Kidney (tissue), 14 donors: ENCODE data around the gene ADARB2. TPM values are rescaled to one million over a fixed set of nuclear protein-coding genes. Genes with fewer than 3 reads are reported as not detected.

Experiments
- DNase-seq, 5 donors: peaks; one replicate each; pipeline ENCODE4 v3.0.0-alpha.2; 2013 to 2020
- FAIRE-seq: peaks from 2 replicates; lab custom pipeline; 2012; peaks lifted over from hg19 to GRCh38; lab: Jason Lieb, UNC
- H3K27ac ChIP-seq, 2 donors: one replicate each; pipeline ENCODE4 v1.7.0; 2013; ENCODE audit warnings: low read depth in 2 of 2, low read length in 2 of 2, inconsistent platforms in 1 of 2
- H3K27me3 ChIP-seq: one replicate; pipeline ENCODE4 v1.7.1; 2013; ENCODE audit warnings: low read length, inconsistent platforms; ENCODE audit not compliant: control insufficient read depth, insufficient read depth
- H3K36me3 ChIP-seq, 3 donors: one replicate each; pipeline versions ENCODE4 v1.7.0 to v1.7.1; 2013; ENCODE audit warnings: low read length in 3 of 3, control low read depth in 1 of 3, inconsistent platforms in 1 of 3; ENCODE audit not compliant: insufficient read depth in 3 of 3, control insufficient read depth in 2 of 3
- H3K4me1 ChIP-seq, 3 donors: one replicate each; pipeline versions ENCODE4 v1.7.0 to v1.7.1; 2013; ENCODE audit warnings: low read length in 3 of 3, inconsistent platforms in 1 of 3, low read depth in 1 of 3; ENCODE audit not compliant: control insufficient read depth in 2 of 3, insufficient read depth in 2 of 3
- H3K4me3 ChIP-seq, 3 donors: one replicate each; pipeline versions ENCODE4 v1.7.0 to v1.8.1; 2013; ENCODE audit warnings: low read length in 3 of 3, control low read depth in 1 of 3, inconsistent platforms in 1 of 3
- H3K9ac ChIP-seq, 3 donors: one replicate each; pipeline versions ENCODE4 v1.7.0 to v1.7.1; 2013; ENCODE audit warnings: low read length in 3 of 3, control low read depth in 1 of 3, inconsistent platforms in 1 of 3
- H3K9me3 ChIP-seq, 3 donors: one replicate each; pipeline versions ENCODE4 v1.7.0 to v1.7.1; 2013; ENCODE audit warnings: low read length in 3 of 3, control low read depth in 1 of 3, inconsistent platforms in 1 of 3; ENCODE audit not compliant: control insufficient read depth in 2 of 3, insufficient read depth in 1 of 3
- intact Hi-C: fragments of 100-400 bp; cut with DNase I; formaldehyde crosslinking; loops from one replicate; pipeline ENCODE4 v1.11.1; 2022
- polyA plus RNA-seq: library from polyadenylated mRNA; stranded (reverse); fragments of 350-450 nt; fragmentation: Illumina TruSeq; extraction: RNeasy Lipid Tissue Mini Kit (QIAGEN cat#74804); gene quantifications from one replicate; pipeline ENCODE4 v1.2.3, GENCODE V29; 2014; ENCODE audit warnings: low read depth, low replicate concordance; ENCODE audit not compliant: insufficient read depth
- total RNA-seq: library from RNA; stranded (reverse); fragmentation: NEBNext Ultra II Directional; extraction: Animal tissue kit (Norgen Biotek cat#: 25700); gene quantifications from one replicate; pipeline ENCODE4 v1.2.1, GENCODE V29; 2021
- TF ChIP-seq, protein P1 (sequence below): IDR thresholded peaks from 3 replicates; pipeline ENCODE4 v1.5.1; 2012; ENCODE audit warnings: mild to moderate bottlenecking, moderate library complexity, borderline replicate concordance; ENCODE audit not compliant: insufficient read depth; ENCODE audit errors: extremely low read depth
- donor health status: control.
- donor health status: control.
- donor health status: control.
- donor health status: control.
- donor health status: control.
- donor health status: DM: yes; HTN: yes; CAD: no.
- donor health status: Normal renal cell carcinoma (clear cell type).

ADARB2 gene
- total and polyA plus RNA-seq, 2 donors from 2014 or later, result 1.0 to 1.3 TPM

DNA sequence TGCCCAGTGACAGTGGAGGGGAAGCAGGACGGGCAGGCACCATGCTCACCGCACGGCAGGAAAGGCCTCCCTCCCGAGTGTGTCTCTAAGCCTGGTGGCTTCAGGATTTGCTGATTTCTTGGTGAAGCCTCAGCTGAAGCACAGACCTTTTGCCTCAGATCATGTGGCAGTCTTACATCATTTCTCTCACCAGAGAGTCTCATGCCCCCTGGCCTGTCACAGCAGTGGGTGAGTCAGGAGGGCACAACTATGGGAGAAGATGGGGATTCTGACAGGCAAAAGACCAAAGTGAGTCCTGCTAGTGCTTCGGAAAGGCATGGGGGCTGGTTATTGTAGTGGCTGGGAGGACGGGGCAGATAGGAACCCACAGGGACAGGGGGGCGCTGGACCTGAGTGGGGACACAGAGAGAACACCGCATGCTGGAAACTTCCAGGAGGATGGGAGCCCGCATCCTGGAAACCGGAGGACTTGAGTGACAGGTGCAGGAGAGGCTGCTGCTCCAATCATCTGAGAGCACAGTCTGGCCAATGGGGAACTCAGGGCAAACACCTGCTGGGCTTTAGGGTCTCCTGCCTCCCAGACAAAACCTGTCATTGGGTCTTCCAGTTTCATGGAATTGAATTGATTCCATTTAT is 166.8 kb downstream of the ADARB2 start:
- peak in 1 of 5 donors; percentile 49 for DNase-seq
- TF ChIP-seq, protein P1, sequence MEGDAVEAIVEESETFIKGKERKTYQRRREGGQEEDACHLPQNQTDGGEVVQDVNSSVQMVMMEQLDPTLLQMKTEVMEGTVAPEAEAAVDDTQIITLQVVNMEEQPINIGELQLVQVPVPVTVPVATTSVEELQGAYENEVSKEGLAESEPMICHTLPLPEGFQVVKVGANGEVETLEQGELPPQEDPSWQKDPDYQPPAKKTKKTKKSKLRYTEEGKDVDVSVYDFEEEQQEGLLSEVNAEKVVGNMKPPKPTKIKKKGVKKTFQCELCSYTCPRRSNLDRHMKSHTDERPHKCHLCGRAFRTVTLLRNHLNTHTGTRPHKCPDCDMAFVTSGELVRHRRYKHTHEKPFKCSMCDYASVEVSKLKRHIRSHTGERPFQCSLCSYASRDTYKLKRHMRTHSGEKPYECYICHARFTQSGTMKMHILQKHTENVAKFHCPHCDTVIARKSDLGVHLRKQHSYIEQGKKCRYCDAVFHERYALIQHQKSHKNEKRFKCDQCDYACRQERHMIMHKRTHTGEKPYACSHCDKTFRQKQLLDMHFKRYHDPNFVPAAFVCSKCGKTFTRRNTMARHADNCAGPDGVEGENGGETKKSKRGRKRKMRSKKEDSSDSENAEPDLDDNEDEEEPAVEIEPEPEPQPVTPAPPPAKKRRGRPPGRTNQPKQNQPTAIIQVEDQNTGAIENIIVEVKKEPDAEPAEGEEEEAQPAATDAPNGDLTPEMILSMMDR, result no peak
- no peaks in the 10 kb centered on the region for H3K9me3 ChIP-seq
- no peak overlapping the region for H3K27ac ChIP-seq
- no peak overlapping the region for H3K9ac ChIP-seq
- intact Hi-C loops, result no loop called here
- FAIRE-seq, result no peak
- H3K36me3 ChIP-seq, result no peaks in the 10 kb centered on the region
- H3K4me3 ChIP-seq, result no peak overlapping the region
- no peaks in the 10 kb centered on the region for H3K4me1 ChIP-seq
- no peaks in the 10 kb centered on the region for H3K27me3 ChIP-seq

DNA sequence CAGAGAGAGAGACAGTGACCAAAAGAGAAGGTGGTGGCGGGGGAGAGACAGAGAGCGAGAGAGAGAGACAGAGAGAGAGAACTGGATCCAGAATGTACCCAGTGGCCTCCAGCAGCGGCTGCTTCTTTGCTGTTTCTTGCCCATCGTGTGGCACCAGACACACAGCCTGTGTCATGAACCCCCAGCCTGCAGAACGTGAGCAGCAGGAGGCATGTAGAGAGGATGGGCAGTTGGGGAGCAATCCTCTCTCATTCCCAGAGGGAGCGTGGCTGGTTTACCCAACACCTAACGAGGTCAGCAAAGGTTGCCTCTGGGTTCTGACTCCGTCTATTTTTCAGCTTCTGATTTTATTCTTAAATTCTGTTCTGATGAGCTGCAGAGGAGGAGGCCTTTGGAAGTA is 168.1 kb downstream of the ADARB2 start:
- H3K27ac ChIP-seq, result no peak overlapping the region
- H3K27me3 ChIP-seq, result no peaks in the 10 kb centered on the region
- FAIRE-seq, result no peak
- TF ChIP-seq, protein P1, result no peak
- H3K4me1 ChIP-seq, result no peaks in the 10 kb centered on the region
- H3K4me3 ChIP-seq, result no peak overlapping the region
- H3K9me3 ChIP-seq, result no peaks in the 10 kb centered on the region
- no peak overlapping the region for H3K9ac ChIP-seq
- intact Hi-C loops, result no loop called here
- no peaks in the 10 kb centered on the region for H3K36me3 ChIP-seq
- no peak for DNase-seq

DNA sequence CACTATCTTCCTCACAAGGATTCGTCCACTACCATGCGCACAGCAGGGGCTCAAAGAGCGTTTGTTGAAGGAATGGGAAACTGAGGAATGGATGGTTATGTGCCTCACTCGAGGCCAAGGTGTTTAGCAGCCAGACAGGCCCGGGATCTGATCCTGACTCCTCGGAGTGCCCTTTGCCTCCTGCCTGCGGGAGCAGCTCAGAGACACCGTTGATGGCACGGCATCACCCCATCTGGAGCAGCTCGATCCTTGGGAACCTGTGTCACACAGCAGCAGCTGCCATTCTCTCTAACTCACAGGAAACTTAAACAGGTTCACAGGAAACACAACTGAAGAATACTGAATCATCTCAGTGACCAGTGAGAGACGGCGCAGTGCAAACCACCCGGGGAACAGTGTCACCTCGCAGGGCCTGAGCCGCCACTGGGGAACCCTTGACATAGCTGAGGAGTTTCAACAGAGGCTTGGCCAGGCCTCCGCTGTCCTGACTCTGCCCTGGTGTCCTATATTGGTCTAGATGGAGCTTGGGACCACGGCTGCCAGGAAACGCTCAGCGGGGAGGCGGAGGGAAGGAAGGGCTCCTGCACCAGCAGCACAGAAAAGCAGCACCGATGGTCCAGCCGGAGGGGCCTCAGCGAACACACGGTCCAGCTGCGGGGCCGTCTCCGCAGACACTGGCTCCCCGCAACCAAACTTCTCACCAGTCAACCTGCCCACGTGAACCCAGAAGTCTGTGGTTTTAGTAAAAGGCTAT is 169.4 kb downstream of the ADARB2 start:
- TF ChIP-seq, protein P1, result no peak
- no peak overlapping the region for H3K4me3 ChIP-seq

More for the DNA sequence above, 169.4 kb downstream of the ADARB2 start:
- Histone ChIP-seq H3K9ac (no peak overlapping the region), H3K4me1 (no peaks in the 10 kb centered on the region), H3K9me3 (no peaks in the 10 kb centered on the region), H3K36me3 (no peaks in the 10 kb centered on the region), H3K27me3 (no peaks in the 10 kb centered on the region), H3K27ac (no peak overlapping the region)
- DNase-seq (peak in 1 of 5 donors; percentile 49), FAIRE-seq (no peak)
- intact Hi-C loops, result no loop called here
